Uterus (tissue), 2 donors: ENCODE data around the gene UBE2H.

Experiments used
- POLR2A ChIP-seq, 2 donors: fragments of 450-650 bp; IDR thresholded peaks; one replicate each; pipeline ENCODE4 v1.6.1; 2016; ENCODE audit warnings: antibody characterized with exemption in 2 of 2, mild to moderate bottlenecking in 1 of 2, moderate library complexity in 1 of 2
- TF ChIP-seq, protein P1 (sequence below), 4 experiments: fragments of 200-600 bp in 2 of 4; fragments of 450-650 bp in 2 of 4; sonication (generic) in 2 of 4; IDR thresholded peaks; one replicate each; pipeline ENCODE4 v1.5.1; 2016 to 2019; ENCODE audit warnings: antibody characterized with exemption in 4 of 4, mild to moderate bottlenecking in 2 of 4, moderate library complexity in 1 of 4

- TF ChIP-seq, protein P1, sequence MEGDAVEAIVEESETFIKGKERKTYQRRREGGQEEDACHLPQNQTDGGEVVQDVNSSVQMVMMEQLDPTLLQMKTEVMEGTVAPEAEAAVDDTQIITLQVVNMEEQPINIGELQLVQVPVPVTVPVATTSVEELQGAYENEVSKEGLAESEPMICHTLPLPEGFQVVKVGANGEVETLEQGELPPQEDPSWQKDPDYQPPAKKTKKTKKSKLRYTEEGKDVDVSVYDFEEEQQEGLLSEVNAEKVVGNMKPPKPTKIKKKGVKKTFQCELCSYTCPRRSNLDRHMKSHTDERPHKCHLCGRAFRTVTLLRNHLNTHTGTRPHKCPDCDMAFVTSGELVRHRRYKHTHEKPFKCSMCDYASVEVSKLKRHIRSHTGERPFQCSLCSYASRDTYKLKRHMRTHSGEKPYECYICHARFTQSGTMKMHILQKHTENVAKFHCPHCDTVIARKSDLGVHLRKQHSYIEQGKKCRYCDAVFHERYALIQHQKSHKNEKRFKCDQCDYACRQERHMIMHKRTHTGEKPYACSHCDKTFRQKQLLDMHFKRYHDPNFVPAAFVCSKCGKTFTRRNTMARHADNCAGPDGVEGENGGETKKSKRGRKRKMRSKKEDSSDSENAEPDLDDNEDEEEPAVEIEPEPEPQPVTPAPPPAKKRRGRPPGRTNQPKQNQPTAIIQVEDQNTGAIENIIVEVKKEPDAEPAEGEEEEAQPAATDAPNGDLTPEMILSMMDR (IDR thresholded peaks at IDR 0.05), result no peak
- no peak for TF ChIP-seq POLR2A (IDR thresholded peaks at IDR 0.05)
These were observed 123.6 kb downstream of the UBE2H start for GRCh38 chr7:129828989-129829736.
